SH-SY5Y (cell line): ENCODE results near the gene GALNTL6.

Experiments used
- GATA2 ChIP-seq: IDR thresholded peaks from 2 replicates; pipeline ENCODE4 v1.6.1; 2011; ENCODE audit warnings: mild to moderate bottlenecking, low read depth, low read length
- GATA3 ChIP-seq: IDR thresholded peaks from 2 replicates; pipeline ENCODE4 v1.6.1; 2011; ENCODE audit warnings: low read depth, mild to moderate bottlenecking, low read length, moderate library complexity

- no peak for TF ChIP-seq GATA2
- TF ChIP-seq GATA3 = no peak
Measured at GRCh38 chr4:172996571-172997216, 1183.5 kb downstream of the GALNTL6 start.
